HepG2 (cell line): ENCODE results near the gene NCOA3. TPM values are rescaled to one million over a fixed set of nuclear protein-coding genes. Genes with fewer than 3 reads are reported as not detected.

Experiments used
- ATAC-seq: fragments of 200-7000 bp; cut with Tn5 transposase; 3 replicates; pipeline ENCODE4 v1.9.1; 2020; ENCODE audit warnings: mild to moderate bottlenecking, moderate library complexity
- BruUV-seq: library from RNA; stranded (reverse); fragments of 400-500 nt; replicated peaks from 2 replicates; lab custom pipeline; 2021; lab: Mats Ljungman, UMichigan
- CTCF ChIA-PET: fragments of 300-600 bp; formaldehyde crosslinking; extraction: SDS; loops from one replicate; lab custom pipeline; 2021; ENCODE audit warnings: low total read pairs, inconsistent platforms, low intra/inter-chr PET ratio; lab: Yijun Ruan, JAX
- POLR2A ChIA-PET: fragments of 350-600 bp; sonication (Branson Sonifier 250); formaldehyde crosslinking; loops from one replicate; lab custom pipeline; 2020; ENCODE audit warnings: antibody characterized with exemption, inconsistent platforms; lab: Yijun Ruan, JAX
- DNase-seq: peaks from one replicate; pipeline ENCODE4 v3.0.0-alpha.2; 2015; ENCODE audit warnings: low spot score
- FAIRE-seq: peaks from 3 replicates; lab custom pipeline; 2011; peaks lifted over from hg19 to GRCh38; lab: Jason Lieb, UNC
- H2AFZ ChIP-seq: one replicate; pipeline ENCODE4 v1.6.1; 2011; ENCODE audit warnings: low read length, inconsistent platforms
- H3K27ac ChIP-seq: fragments of 300-600 bp; 3 replicates; pipeline ENCODE4 v1.8.0; 2011; ENCODE audit warnings: mixed run types, mild to moderate bottlenecking, mixed read lengths, low read length, inconsistent platforms; ENCODE audit not compliant: insufficient read depth; ENCODE audit errors: extremely low read length
- H3K27me3 ChIP-seq, 2 experiments: fragments of 200-600 bp in 1 of 2; 2 replicates in 1 of 2; 3 replicates in 1 of 2; pipeline versions ENCODE4 v1.6.0 to v1.8.0; 2011; ENCODE audit warnings: low read length in 2 of 2, mild to moderate bottlenecking in 2 of 2, moderate library complexity in 2 of 2, inconsistent platforms in 1 of 2; ENCODE audit not compliant: insufficient read depth in 2 of 2, control insufficient read depth in 1 of 2
- H3K36me3 ChIP-seq, 2 experiments: fragments of 200-600 bp in 1 of 2; replicated peaks in 1 of 2; 2 replicates in 1 of 2; 3 replicates in 1 of 2; pipeline versions ENCODE4 v1.5.1 to v1.8.0; 2011; ENCODE audit warnings: low read length in 2 of 2, inconsistent platforms in 1 of 2; ENCODE audit not compliant: insufficient read depth in 2 of 2, control insufficient read depth in 1 of 2
- H3K4me1 ChIP-seq: 2 replicates; pipeline ENCODE4 v1.5.1; 2012; ENCODE audit warnings: low read length, inconsistent platforms; ENCODE audit not compliant: insufficient read depth
- H3K4me2 ChIP-seq: 2 replicates; pipeline ENCODE4 v1.6.0; 2011; ENCODE audit warnings: low read depth, low read length, inconsistent platforms
- H3K4me3 ChIP-seq, 3 experiments: fragments of 200-600 bp in 1 of 3; sonication (generic), shearing (Covaris generic) in 1 of 3; replicated peaks in 1 of 3; 2 replicates each; pipeline ENCODE4 v1.5.1; 2011 to 2016; ENCODE audit warnings: low read length in 3 of 3, inconsistent platforms in 2 of 3, low read depth in 2 of 3, mild to moderate bottlenecking in 2 of 3, control low read depth in 1 of 3, mixed read lengths in 1 of 3; ENCODE audit not compliant: insufficient read depth in 1 of 3
- H3K79me2 ChIP-seq: one replicate; pipeline ENCODE4 v1.6.1; 2011; ENCODE audit warnings: low read length, inconsistent platforms; ENCODE audit not compliant: insufficient read depth
- H3K9ac ChIP-seq: 2 replicates; pipeline ENCODE4 v1.6.0; 2011; ENCODE audit warnings: mild to moderate bottlenecking, low read depth, low read length, inconsistent platforms; ENCODE audit not compliant: insufficient read depth
- H3K9me3 ChIP-seq: 2 replicates; pipeline ENCODE4 v1.5.1; 2012; ENCODE audit warnings: mild to moderate bottlenecking, low read length
- H4K20me1 ChIP-seq: 2 replicates; pipeline ENCODE4 v1.6.0; 2011; ENCODE audit warnings: inconsistent platforms, mild to moderate bottlenecking, low read length, moderate library complexity; ENCODE audit not compliant: insufficient read depth
- NFE2L1 ChIP-seq: sonication (generic); formaldehyde crosslinking; IDR thresholded peaks from 2 replicates; pipeline ENCODE4 v1.4.0; 2020; ENCODE audit warnings: missing genetic modification reagents, mild to moderate bottlenecking, borderline replicate concordance
- POLR2AphosphoS5 ChIP-seq: IDR thresholded peaks from 2 replicates; pipeline ENCODE4 v1.6.1; 2012; ENCODE audit warnings: low read depth, low read length
- ZNF329 ChIP-seq: sonication (generic); formaldehyde crosslinking; IDR thresholded peaks from 2 replicates; pipeline ENCODE4 v1.9.0; 2021; ENCODE audit warnings: low read depth, mild to moderate bottlenecking, missing genetic modification reagents
- WGBS: methylation state at CpG from one replicate; pipeline ENCODE4 v1.1.6; 2017; ENCODE audit warnings: low lambda C conversion rate; 5-methylcytosine and 5-hydroxymethylcytosine counted together
- in situ Hi-C: cut with HindIII; loops from 2 replicates; pipeline ENCODE4 v1.10.0; 2017; ENCODE audit warnings: low pct_unique_long_range_greater_than_20kb; ENCODE audit not compliant: extremely low pct_ligation_motif_present
- intact Hi-C: fragments of 100-400 bp; cut with micrococcal nuclease; formaldehyde crosslinking; loops from one replicate; pipeline ENCODE4 v1.10.0; 2022; ENCODE audit not compliant: unreplicated experiment
- polyA plus RNA-seq, 8 experiments: library from polyadenylated mRNA; depleted of rRNA in 3 of 8; stranded (reverse) in 7 of 8; unstranded in 1 of 8; fragments of >200 nt; fragmentation: Illumina TruSeq in 4 of 8; extraction: Trizol in 4 of 8; gene quantifications; 2 replicates each; pipeline versions ENCODE4 v1.2.1 to v1.2.3, GENCODE V29; 2011 to 2016; ENCODE audit warnings: low read depth in 4 of 8, missing spikeins in 1 of 8, mixed read lengths in 1 of 8; ENCODE audit not compliant: insufficient read depth in 1 of 8
- total RNA-seq, 5 experiments: library from RNA; depleted of rRNA; stranded (reverse); fragments of >200 nt; fragmentation: Illumina TruSeq; extraction: Trizol; gene quantifications; 2 replicates each; pipeline ENCODE4 v1.2.3, GENCODE V29; 2016; ENCODE audit warnings: low read depth in 1 of 5
- TF ChIP-seq, protein P1 (sequence below): sonication (generic); formaldehyde crosslinking; IDR thresholded peaks from 2 replicates; pipeline ENCODE4 v1.8.0; 2022; ENCODE audit warnings: mild to moderate bottlenecking, missing genetic modification reagents, borderline replicate concordance
- TF ChIP-seq, protein P2 (sequence below): sonication (generic); formaldehyde crosslinking; IDR thresholded peaks from 2 replicates; pipeline ENCODE4 v1.4.0; 2020; ENCODE audit warnings: mild to moderate bottlenecking, missing genetic modification reagents

The NCOA3 gene
- total and polyA plus RNA-seq, 2 of the 13 experiments (the other 11 are each of a cell fraction or from before 2014, with no cell fraction given): 35.0 to 56.8 TPM

DNA sequence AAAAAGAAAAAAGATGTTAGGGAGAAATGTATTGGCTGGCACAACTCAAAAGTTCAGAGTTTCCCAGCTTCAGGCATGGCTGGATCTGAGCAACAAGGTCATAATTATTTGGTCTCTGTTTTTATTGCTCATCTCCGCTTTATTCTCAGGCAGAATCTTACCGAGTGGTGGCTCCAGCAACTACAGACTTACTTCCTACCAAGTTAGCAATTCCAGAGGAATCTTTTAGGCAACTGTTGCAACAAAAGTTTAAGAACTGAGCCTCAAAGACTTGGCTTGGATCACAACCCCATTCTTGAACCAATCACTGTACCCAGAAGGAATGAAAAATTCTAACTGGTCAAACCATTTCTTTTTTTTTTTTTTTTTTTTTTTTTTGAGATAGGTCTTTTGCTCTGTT, 35.5 kb upstream of the NCOA3 start:
- WGBS: 95% methylated on average over 2 of the region's 2 CpGs
- ChIA-PET CTCF (no interaction called here), POLR2A (interaction anchor here (1.6 kb wide), 1 partner anchor 11 kb away, joined by 7 read pairs; no protein-coding TSS in a partner anchor)
- no peak overlapping the region for H2AFZ ChIP-seq
- in situ Hi-C loops: no loop called here
- H3K4me3 ChIP-seq: no peak overlapping the region
- H3K27me3 ChIP-seq: no peaks in the 10 kb centered on the region
- DNase-seq: no peak
- H3K27ac ChIP-seq: no peak overlapping the region
- H4K20me1 ChIP-seq: no peaks in the 10 kb centered on the region
- no peak for ATAC-seq
- no TSS peak for BruUV-seq
- no peaks in the 10 kb centered on the region for H3K79me2 ChIP-seq
- no peak for FAIRE-seq
- H3K9ac ChIP-seq: no peak overlapping the region
- TF ChIP-seq NFE2L1 (no peak), ZNF329 (CRISPR knock-in tag) (peak; percentile 91)
- TF ChIP-seq, protein P1, sequence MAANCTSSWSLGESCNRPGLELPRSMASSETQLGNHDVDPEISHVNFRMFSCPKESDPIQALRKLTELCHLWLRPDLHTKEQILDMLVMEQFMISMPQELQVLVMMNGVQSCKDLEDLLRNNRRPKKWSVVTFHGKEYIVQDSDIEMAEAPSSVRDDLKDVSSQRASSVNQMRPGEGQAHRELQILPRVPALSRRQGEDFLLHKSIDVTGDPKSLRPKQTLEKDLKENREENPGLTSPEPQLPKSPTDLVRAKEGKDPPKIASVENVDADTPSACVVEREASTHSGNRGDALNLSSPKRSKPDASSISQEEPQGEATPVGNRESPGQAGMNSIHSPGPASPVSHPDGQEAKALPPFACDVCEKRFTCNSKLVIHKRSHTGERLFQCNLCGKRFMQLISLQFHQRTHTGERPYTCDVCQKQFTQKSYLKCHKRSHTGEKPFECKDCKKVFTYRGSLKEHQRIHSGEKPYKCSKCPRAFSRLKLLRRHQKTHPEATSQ: 0 out of 2 replicates have a peak, but pooled peaks have one; percentile 23
- H3K4me1 ChIP-seq: peaks cover 64% of the 10 kb centered on the region
- intact Hi-C loops: no loop called here
- no peaks in the 10 kb centered on the region for H3K9me3 ChIP-seq
- no peaks in the 10 kb centered on the region for H3K36me3 ChIP-seq
- no peak overlapping the region for H3K4me2 ChIP-seq

DNA sequence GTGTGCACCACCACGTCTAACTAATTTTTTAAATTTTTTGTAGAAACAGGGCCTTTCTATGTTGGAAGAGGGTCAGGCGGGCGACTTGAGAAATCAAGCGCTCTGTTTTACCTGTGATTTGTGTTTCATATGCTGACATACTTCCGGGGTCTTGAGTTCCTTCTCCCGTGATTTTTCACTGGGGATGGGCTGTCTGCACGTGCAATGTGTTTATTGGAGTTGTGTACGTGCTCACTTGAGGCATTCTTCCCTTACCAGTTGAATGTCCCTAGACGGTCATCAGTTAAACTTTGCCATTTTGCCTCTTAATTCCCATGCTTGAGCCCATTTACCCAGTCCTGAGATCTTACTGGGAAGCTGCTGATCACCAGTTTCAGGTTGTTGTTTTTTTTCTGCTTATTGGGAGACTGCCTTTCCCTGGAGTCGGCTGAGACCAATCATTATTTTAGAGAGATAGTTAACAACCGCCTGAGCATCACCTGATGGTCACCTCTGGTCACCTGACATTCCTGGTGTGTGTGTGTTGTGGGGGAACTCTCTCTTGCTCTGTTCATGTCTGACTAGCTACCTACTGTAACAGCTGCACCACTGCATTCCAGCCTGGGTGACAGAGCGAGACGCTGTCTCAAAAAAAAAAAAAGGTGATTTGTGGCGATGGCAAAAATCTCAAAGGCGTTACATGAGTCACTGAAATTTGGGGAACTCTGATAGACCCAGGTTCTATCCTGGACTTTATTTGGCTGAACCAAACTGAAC, 34.8 kb upstream of the NCOA3 start:
- Histone ChIP-seq H3K36me3 (no peaks in the 10 kb centered on the region), H4K20me1 (no peaks in the 10 kb centered on the region)
- in situ Hi-C loops: no loop called here
- TF ChIP-seq, protein P2, sequence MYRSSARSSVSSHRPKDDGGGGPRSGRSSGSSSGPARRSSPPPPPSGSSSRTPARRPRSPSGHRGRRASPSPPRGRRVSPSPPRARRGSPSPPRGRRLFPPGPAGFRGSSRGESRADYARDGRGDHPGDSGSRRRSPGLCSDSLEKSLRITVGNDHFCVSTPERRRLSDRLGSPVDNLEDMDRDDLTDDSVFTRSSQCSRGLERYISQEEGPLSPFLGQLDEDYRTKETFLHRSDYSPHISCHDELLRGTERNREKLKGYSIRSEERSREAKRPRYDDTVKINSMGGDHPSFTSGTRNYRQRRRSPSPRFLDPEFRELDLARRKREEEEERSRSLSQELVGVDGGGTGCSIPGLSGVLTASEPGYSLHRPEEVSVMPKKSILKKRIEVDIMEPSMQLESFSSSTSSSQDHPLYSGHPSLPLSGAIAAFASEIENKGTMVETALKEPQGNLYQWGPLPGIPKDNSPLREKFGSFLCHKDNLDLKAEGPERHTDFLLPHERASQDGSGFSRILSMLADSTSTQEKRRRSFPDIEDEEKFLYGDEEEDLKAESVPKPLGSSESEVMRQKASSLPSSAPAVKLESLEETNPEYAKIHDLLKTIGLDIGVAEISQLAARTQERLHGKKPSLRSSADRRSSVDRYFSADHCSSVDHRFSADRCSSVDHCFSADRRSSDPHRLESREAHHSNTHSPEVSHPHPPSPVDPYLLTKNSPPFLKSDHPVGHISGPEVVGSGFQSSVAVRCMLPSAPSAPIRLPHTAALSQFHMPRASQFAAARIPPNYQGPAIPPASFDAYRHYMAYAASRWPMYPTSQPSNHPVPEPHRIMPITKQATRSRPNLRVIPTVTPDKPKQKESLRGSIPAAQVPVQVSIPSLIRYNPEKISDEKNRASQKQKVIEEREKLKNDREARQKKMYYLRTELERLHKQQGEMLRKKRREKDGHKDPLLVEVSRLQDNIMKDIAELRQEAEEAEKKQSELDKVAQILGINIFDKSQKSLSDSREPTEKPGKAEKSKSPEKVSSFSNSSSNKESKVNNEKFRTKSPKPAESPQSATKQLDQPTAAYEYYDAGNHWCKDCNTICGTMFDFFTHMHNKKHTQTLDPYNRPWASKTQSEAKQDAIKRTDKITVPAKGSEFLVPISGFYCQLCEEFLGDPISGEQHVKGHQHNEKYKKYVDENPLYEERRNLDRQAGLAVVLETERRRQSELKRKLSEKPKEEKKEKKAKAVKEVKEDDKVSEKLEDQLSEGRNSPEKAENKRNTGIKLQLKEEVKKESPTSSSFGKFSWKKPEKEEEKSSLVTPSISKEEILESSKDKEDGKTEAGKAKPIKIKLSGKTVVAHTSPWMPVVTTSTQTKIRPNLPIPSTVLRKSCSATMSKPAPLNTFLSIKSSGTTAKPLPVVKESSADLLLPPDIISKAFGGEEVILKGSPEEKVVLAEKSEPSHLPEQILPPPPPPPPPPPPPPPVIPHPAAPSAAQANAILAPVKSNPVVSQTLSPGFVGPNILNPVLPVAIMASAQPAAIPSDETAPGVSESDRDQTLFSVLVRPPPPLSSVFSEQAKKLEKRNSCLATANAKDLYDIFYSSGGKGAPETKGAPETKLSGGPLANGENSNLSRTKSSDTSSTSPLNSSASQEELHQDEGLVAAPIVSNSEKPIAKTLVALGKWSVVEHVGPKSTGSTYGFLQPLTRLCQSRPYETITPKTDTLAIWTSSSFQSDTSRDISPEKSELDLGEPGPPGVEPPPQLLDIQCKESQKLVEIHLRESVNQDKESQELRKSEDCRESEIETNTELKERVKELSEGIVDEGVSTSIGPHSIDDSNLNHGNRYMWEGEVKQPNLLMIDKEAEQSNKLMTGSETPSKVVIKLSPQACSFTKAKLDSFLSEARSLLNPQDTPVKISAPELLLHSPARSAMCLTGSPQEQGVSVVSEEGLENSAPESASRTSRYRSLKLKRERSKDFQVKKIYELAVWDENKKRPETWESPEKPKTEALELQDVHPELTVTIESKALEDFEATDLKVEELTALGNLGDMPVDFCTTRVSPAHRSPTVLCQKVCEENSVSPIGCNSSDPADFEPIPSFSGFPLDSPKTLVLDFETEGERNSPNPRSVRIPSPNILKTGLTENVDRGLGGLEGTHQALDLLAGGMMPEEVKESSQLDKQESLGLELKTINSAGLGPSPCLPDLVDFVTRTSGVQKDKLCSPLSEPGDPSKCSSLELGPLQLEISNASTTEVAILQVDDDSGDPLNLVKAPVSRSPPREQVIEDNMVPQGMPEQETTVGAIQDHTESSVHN (CRISPR knock-in tag): 0 out of 2 replicates have a peak, but pooled peaks have one; percentile 60
- no peak for TF ChIP-seq POLR2AphosphoS5
- TF ChIP-seq, all 625 proteins: peak for 1
- Histone ChIP-seq H3K9ac (no peak overlapping the region), H3K27me3 (no peaks in the 10 kb centered on the region), H3K4me2 (no peak overlapping the region), H3K9me3 (no peaks in the 10 kb centered on the region), H2AFZ (no peak overlapping the region), H3K79me2 (no peaks in the 10 kb centered on the region), H3K27ac (no peak overlapping the region), H3K4me1 (peaks cover 59% of the 10 kb centered on the region), H3K4me3 (no peak overlapping the region)
- DNase-seq: no peak
- ChIA-PET CTCF (no interaction called here), POLR2A (interaction anchor here (0.6 to 1.6 kb wide), 3 partner anchors 12 to 109 kb away, joined by 3 to 7 read pairs (median 5); partner anchors contain the start of gene NCOA3)
- no peak for FAIRE-seq
- WGBS: 97% methylated on average over 15 of the region's 15 CpGs
- intact Hi-C loops: no loop called here
- no peak for ATAC-seq
- no TSS peak for BruUV-seq
